Nephron (organoid): ENCODE results near the gene TMEM164.

Experiments
- H3K27ac Mint-ChIP-seq, 3 experiments: 2 replicates each; pipeline ENCODE4 v1.8.0; 2020; ENCODE audit warnings: mixed read lengths in 3 of 3, mild to moderate bottlenecking in 2 of 3, moderate library complexity in 1 of 3
- H3K27me3 Mint-ChIP-seq: 2 replicates; pipeline ENCODE4 v1.8.0; 2021; ENCODE audit warnings: low read depth, mild to moderate bottlenecking, moderate library complexity, mixed read lengths
- H3K36me3 Mint-ChIP-seq: 2 replicates; pipeline ENCODE4 v1.8.0; 2020; ENCODE audit warnings: low read depth, mixed read lengths
- H3K4me1 Mint-ChIP-seq: 2 replicates; pipeline ENCODE4 v1.8.0; 2020; ENCODE audit warnings: mixed read lengths
- H3K4me3 Mint-ChIP-seq, 3 experiments: 2 replicates each; pipeline ENCODE4 v1.8.0; 2020; ENCODE audit warnings: mild to moderate bottlenecking in 3 of 3, mixed read lengths in 3 of 3, moderate library complexity in 2 of 3
- H3K9me3 Mint-ChIP-seq: 2 replicates; pipeline ENCODE4 v1.8.0; 2020; ENCODE audit warnings: mixed read lengths
- TF ChIP-seq, protein P1 (sequence below), 3 experiments: fragments of 200-600 bp; sonication (generic); IDR thresholded peaks; one replicate each; pipeline ENCODE4 v1.5.0; 2021; ENCODE audit warnings: antibody characterized with exemption in 3 of 3; ENCODE audit not compliant: unreplicated experiment in 3 of 3

Gene TMEM164

DNA sequence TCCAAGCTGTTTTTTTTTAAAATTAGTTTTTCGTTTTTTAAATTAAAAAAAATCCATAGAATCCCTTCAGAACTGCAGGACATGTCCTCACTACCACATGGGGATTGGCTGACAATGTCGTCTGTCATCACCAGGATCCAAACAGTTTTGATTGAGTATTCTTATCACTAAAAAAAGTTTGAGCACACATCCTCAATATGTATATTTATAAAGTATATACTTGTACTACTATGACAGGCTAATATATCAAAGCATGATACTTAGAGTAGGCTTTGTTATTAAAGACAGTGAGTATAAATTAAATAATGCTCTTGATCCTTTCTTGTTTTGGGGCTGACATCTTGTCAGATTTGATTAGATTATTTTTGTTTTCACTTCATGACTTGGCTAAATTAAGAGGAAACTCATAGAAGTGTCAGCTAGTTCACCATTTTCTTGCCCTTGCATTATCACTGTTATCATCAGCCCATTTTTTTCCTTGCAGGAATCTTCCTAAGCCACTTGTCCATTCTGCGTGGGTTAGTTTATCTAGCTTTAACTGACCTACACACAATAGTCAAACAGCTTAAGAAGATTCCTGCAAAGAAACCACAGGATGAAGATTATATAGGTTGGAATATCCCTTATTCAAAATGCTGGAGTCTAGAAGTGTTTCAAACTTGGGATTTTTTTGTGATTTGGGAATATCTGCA lies 222.2 kb downstream of the TMEM164 start:
- no peak overlapping the region for H3K27ac Mint-ChIP-seq
- peaks cover 20% of the 10 kb centered on the region for H3K36me3 Mint-ChIP-seq
- TF ChIP-seq, protein P1, sequence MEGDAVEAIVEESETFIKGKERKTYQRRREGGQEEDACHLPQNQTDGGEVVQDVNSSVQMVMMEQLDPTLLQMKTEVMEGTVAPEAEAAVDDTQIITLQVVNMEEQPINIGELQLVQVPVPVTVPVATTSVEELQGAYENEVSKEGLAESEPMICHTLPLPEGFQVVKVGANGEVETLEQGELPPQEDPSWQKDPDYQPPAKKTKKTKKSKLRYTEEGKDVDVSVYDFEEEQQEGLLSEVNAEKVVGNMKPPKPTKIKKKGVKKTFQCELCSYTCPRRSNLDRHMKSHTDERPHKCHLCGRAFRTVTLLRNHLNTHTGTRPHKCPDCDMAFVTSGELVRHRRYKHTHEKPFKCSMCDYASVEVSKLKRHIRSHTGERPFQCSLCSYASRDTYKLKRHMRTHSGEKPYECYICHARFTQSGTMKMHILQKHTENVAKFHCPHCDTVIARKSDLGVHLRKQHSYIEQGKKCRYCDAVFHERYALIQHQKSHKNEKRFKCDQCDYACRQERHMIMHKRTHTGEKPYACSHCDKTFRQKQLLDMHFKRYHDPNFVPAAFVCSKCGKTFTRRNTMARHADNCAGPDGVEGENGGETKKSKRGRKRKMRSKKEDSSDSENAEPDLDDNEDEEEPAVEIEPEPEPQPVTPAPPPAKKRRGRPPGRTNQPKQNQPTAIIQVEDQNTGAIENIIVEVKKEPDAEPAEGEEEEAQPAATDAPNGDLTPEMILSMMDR (IDR thresholded peaks at IDR 0.05; ENCODE audit: unreplicated experiment in 3 of 3) = no peak
- no peaks in the 10 kb centered on the region for H3K27me3 Mint-ChIP-seq
- H3K4me1 Mint-ChIP-seq = peaks cover 28% of the 10 kb centered on the region
- peaks cover 3% of the 10 kb centered on the region for H3K9me3 Mint-ChIP-seq
- no peak overlapping the region for H3K4me3 Mint-ChIP-seq

DNA sequence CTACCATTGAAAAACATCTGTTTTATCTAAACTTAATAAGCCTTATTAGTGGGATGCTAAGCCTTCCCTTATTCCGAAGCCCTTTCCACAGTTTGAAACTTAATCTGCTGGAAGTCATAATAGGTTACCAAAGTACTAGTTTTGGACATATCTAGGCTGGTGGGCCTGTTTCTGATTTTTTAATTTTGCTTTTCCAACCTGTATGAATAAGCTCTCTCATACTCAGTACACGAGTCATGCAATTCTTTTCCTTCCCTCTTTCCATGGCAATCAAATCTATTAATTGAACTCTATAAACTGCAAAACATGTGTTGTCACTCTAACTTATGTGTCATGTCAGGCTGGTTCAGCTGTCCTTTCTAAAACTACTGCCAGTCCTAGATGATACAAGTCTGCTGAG lies 224.0 kb downstream of the TMEM164 start:
- TF ChIP-seq, protein P1 (IDR thresholded peaks at IDR 0.05; ENCODE audit: unreplicated experiment in 3 of 3) = no peak
- H3K4me3 Mint-ChIP-seq = no peak overlapping the region
- no peaks in the 10 kb centered on the region for H3K27me3 Mint-ChIP-seq
- H3K36me3 Mint-ChIP-seq = peaks cover 31% of the 10 kb centered on the region
- H3K9me3 Mint-ChIP-seq = peaks cover 21% of the 10 kb centered on the region
- H3K27ac Mint-ChIP-seq = peak overlapping the region in 1 of 3 experiments; percentile 23
- H3K4me1 Mint-ChIP-seq = peaks cover 28% of the 10 kb centered on the region
